Astrocyte (in vitro differentiated cells and primary cell): ENCODE measurements around the gene RCC2. TPM values are rescaled to one million over a fixed set of nuclear protein-coding genes. Genes with fewer than 3 reads are reported as not detected.

Experiments used
- DNase-seq: peaks from one replicate; pipeline ENCODE4 v3.0.0-alpha.2; 2010; ENCODE audit warnings: low read depth
- FAIRE-seq: peaks from 2 replicates; lab custom pipeline; 2011; peaks lifted over from hg19 to GRCh38; lab: Jason Lieb, UNC
- H2AFZ ChIP-seq: 2 replicates; pipeline ENCODE4 v1.6.0; 2012; ENCODE audit warnings: low read depth, low read length, inconsistent platforms
- H3K27ac ChIP-seq: 2 replicates; pipeline ENCODE4 v1.5.1; 2011; ENCODE audit warnings: low read depth, low read length, inconsistent platforms
- H3K27me3 ChIP-seq: 2 replicates; pipeline ENCODE4 v1.6.0; 2011; ENCODE audit warnings: low read length, inconsistent platforms; ENCODE audit not compliant: insufficient read depth
- H3K36me3 ChIP-seq: 2 replicates; pipeline ENCODE4 v1.5.1; 2011; ENCODE audit warnings: low read length, inconsistent platforms; ENCODE audit not compliant: insufficient read depth
- H3K4me1 ChIP-seq: 2 replicates; pipeline ENCODE4 v1.5.1; 2011; ENCODE audit warnings: low read length, inconsistent platforms; ENCODE audit not compliant: insufficient read depth
- H3K4me2 ChIP-seq: 2 replicates; pipeline ENCODE4 v1.6.0; 2012; ENCODE audit warnings: low read length, inconsistent platforms
- H3K4me3 ChIP-seq: 2 replicates; pipeline ENCODE4 v1.5.1; 2011; ENCODE audit warnings: low read depth, mild to moderate bottlenecking, low read length, inconsistent platforms; ENCODE audit not compliant: insufficient read depth
- H3K79me2 ChIP-seq: 2 replicates; pipeline ENCODE4 v1.6.0; 2012; ENCODE audit warnings: mild to moderate bottlenecking, low read length, inconsistent platforms; ENCODE audit not compliant: insufficient read depth
- H3K9ac ChIP-seq: 2 replicates; pipeline ENCODE4 v1.6.0; 2012; ENCODE audit warnings: mild to moderate bottlenecking, low read length, inconsistent platforms
- H3K9me3 ChIP-seq: 2 replicates; pipeline ENCODE4 v1.5.1; 2012; ENCODE audit warnings: low read depth, mild to moderate bottlenecking, low read length, inconsistent platforms; ENCODE audit not compliant: insufficient read depth
- H4K20me1 ChIP-seq: 2 replicates; pipeline ENCODE4 v1.6.0; 2012; ENCODE audit warnings: low read length, inconsistent platforms; ENCODE audit not compliant: insufficient read depth
- H3K27ac Mint-ChIP-seq: one replicate; pipeline ENCODE4 v1.8.0; 2021; ENCODE audit warnings: mild to moderate bottlenecking, mixed read lengths; ENCODE audit not compliant: unreplicated experiment
- H3K27me3 Mint-ChIP-seq: one replicate; pipeline ENCODE4 v1.8.0; 2021; ENCODE audit warnings: low read depth, mixed read lengths; ENCODE audit not compliant: unreplicated experiment
- H3K36me3 Mint-ChIP-seq: one replicate; pipeline ENCODE4 v1.8.0; 2021; ENCODE audit warnings: low read depth, mixed read lengths; ENCODE audit not compliant: unreplicated experiment
- H3K4me1 Mint-ChIP-seq: one replicate; pipeline ENCODE4 v1.8.0; 2021; ENCODE audit warnings: low read depth, mixed read lengths; ENCODE audit not compliant: unreplicated experiment
- H3K4me3 Mint-ChIP-seq: one replicate; pipeline ENCODE4 v1.8.0; 2021; ENCODE audit warnings: mild to moderate bottlenecking, moderate library complexity, mixed read lengths; ENCODE audit not compliant: unreplicated experiment
- H3K9me3 Mint-ChIP-seq: one replicate; pipeline ENCODE4 v1.8.0; 2021; ENCODE audit warnings: mild to moderate bottlenecking, mixed read lengths; ENCODE audit not compliant: unreplicated experiment
- EZH2 ChIP-seq: IDR thresholded peaks from 2 replicates; pipeline ENCODE4 v1.6.1; 2012; ENCODE audit warnings: mild to moderate bottlenecking, low read length, inconsistent platforms; ENCODE audit not compliant: insufficient read depth
- total RNA-seq: library from RNA; stranded (reverse); gene quantifications from 2 replicates; pipeline ENCODE4 v1.2.1, GENCODE V29; 2021
- TF ChIP-seq, protein P1 (sequence below): IDR thresholded peaks from 2 replicates; pipeline ENCODE4 v1.5.1; 2011; ENCODE audit warnings: low read depth, mild to moderate bottlenecking, inconsistent platforms, low read length, moderate library complexity; ENCODE audit not compliant: insufficient read depth

Gene RCC2
- total RNA-seq, 1 donor from 2014 or later = 103 TPM

DNA sequence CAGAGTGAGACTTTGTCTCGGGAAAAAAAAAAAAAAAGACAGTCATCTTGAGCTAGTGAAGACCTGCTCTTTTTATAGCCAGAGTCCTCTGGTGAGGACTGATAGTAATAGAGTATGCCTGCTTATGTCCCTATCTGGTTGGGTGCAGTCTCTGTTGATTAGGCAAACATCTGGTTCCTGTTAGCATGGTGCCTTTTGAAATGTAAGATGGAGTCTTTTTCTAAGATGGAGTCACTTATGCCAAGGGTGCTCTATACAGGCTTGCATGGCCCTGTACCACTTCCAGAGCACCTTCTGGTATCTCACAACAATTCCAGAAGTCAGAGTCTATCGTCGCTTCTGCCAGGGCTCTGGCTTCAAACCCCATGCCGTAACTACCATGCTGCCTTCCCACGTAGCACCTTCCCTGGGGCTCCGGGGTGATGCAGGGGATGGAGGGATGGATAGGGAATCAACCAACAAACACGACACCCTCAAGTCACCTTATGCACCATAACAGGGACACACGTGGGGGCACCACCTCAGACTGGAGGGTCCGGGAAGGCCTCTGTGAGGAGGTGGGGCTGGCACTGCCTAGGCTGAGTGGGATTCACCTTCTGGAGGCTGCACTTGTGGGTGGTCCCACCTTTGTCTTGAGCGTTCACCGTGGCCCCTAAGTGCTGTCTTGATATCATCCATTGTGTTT, 79.1 kb downstream of the RCC2 start:
- Mint-ChIP-seq H3K27me3 (peaks cover 14% of the 10 kb centered on the region), H3K27ac (no peak overlapping the region), H3K4me1 (no peaks in the 10 kb centered on the region), H3K9me3 (peaks cover 7% of the 10 kb centered on the region), H3K36me3 (no peaks in the 10 kb centered on the region), H3K4me3 (no peak overlapping the region)
- Histone ChIP-seq H3K4me3 (no peak overlapping the region), H3K79me2 (no peaks in the 10 kb centered on the region), H3K4me2 (no peak overlapping the region), H3K27ac (no peak overlapping the region), H4K20me1 (no peaks in the 10 kb centered on the region), H3K9ac (no peak overlapping the region), H3K36me3 (no peaks in the 10 kb centered on the region), H3K4me1 (no peaks in the 10 kb centered on the region), H2AFZ (no peak overlapping the region), H3K27me3 (no peaks in the 10 kb centered on the region), H3K9me3 (no peaks in the 10 kb centered on the region)
- no peak for FAIRE-seq
- no peak for DNase-seq
- TF ChIP-seq, protein P1, sequence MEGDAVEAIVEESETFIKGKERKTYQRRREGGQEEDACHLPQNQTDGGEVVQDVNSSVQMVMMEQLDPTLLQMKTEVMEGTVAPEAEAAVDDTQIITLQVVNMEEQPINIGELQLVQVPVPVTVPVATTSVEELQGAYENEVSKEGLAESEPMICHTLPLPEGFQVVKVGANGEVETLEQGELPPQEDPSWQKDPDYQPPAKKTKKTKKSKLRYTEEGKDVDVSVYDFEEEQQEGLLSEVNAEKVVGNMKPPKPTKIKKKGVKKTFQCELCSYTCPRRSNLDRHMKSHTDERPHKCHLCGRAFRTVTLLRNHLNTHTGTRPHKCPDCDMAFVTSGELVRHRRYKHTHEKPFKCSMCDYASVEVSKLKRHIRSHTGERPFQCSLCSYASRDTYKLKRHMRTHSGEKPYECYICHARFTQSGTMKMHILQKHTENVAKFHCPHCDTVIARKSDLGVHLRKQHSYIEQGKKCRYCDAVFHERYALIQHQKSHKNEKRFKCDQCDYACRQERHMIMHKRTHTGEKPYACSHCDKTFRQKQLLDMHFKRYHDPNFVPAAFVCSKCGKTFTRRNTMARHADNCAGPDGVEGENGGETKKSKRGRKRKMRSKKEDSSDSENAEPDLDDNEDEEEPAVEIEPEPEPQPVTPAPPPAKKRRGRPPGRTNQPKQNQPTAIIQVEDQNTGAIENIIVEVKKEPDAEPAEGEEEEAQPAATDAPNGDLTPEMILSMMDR = no peak
- no peak for TF ChIP-seq EZH2

DNA sequence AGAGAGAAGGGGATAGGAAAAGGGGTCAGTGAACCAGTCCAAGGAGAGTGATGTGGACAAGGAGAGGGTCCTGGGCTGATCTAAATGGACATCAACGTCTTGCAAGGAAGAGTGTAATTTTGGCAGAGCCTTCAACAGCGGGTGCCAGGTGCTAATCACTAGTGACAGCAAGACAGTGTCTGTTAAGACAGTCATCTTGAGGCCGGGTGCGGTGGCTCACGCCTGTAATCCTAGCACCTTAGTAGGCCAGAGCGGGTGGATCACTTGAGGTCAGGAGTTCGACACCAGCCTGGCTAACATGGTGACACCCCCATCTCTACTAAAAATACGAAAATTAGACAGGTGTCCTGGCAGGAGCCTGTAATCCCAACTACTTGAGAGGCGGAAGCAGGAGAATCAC, 79.7 kb downstream of the RCC2 start:
- Histone ChIP-seq H2AFZ (no peak overlapping the region), H3K9me3 (no peaks in the 10 kb centered on the region), H3K27ac (no peak overlapping the region), H3K9ac (no peak overlapping the region), H3K27me3 (no peaks in the 10 kb centered on the region), H3K4me1 (no peaks in the 10 kb centered on the region), H3K36me3 (no peaks in the 10 kb centered on the region), H3K4me3 (no peak overlapping the region), H4K20me1 (no peaks in the 10 kb centered on the region), H3K79me2 (no peaks in the 10 kb centered on the region), H3K4me2 (no peak overlapping the region)
- no peak overlapping the region for H3K27ac Mint-ChIP-seq
- no peak for TF ChIP-seq EZH2
- TF ChIP-seq, protein P1 = no peak
- no peak overlapping the region for H3K4me3 Mint-ChIP-seq
- H3K9me3 Mint-ChIP-seq = peaks cover 7% of the 10 kb centered on the region
- no peaks in the 10 kb centered on the region for H3K36me3 Mint-ChIP-seq
- DNase-seq = no peak
- no peak for FAIRE-seq
- H3K27me3 Mint-ChIP-seq = peaks cover 20% of the 10 kb centered on the region
- H3K4me1 Mint-ChIP-seq = no peaks in the 10 kb centered on the region

DNA sequence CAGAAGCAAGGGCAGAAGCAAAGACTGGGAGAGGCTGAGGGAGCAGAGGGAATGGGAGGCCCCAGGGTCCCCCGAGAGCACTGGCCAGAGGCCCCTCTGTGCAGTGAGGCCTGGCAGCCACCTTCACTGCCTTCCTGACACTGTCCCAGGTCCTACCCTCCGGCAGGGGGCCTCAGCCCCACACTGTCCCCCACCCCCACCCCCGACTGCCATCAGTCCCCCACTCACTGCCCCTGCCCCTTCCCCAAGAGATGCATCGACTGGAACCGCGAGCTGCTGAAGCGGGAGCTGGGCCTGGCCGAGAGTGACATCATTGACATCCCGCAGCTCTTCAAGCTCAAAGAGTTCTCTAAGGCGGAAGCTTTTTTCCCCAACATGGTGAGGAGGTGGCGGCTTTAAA, 80.4 kb downstream of the RCC2 start:
- no peaks in the 10 kb centered on the region for H3K27me3 ChIP-seq
- H2AFZ ChIP-seq = no peak overlapping the region
- Mint-ChIP-seq H3K4me3 (no peak overlapping the region), H3K9me3 (peaks cover 2% of the 10 kb centered on the region), H3K36me3 (no peaks in the 10 kb centered on the region), H3K27me3 (peaks cover 19% of the 10 kb centered on the region), H3K4me1 (no peaks in the 10 kb centered on the region), H3K27ac (no peak overlapping the region)
- no peaks in the 10 kb centered on the region for H4K20me1 ChIP-seq
- TF ChIP-seq, protein P1 = no peak
- TF ChIP-seq EZH2 = no peak
- no peaks in the 10 kb centered on the region for H3K9me3 ChIP-seq
- no peak overlapping the region for H3K4me3 ChIP-seq
- H3K79me2 ChIP-seq = no peaks in the 10 kb centered on the region
- DNase-seq (no peak), FAIRE-seq (no peak)
- no peak overlapping the region for H3K4me2 ChIP-seq
- H3K9ac ChIP-seq = no peak overlapping the region
- no peaks in the 10 kb centered on the region for H3K36me3 ChIP-seq
- H3K4me1 ChIP-seq = no peaks in the 10 kb centered on the region
- H3K27ac ChIP-seq = no peak overlapping the region
